ENCODE data around the gene SNX25.
"Not testable (repeated sequence)": the region's sequence is repeated elsewhere in the genome, so short reads cannot be mapped to it uniquely, and the experiment has no call there.

The SNX25 gene

DNA sequence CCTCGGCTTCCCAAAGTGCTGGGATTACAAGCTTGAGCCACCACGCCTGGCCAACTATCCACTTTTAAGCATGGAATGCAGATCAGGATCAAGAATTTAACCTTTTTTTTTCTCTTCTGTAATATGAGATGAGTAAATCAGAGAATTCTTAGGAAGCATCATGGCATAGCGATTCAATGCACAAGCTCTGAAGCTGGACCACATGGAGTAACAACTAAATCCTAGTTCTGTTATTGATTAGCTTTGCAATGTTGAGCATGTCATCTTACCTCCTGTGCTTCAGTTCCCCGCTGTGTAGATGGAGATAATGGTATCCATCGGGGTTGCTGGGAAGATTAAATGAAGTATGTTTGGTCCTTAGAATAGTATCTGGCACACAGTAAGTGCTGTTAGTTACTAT lies 1.9 kb upstream of the SNX25 start:
- ATAC-seq: no peak
- TF ChIP-seq CSDC2 (CRISPR knock-in tag; IDR thresholded peaks at IDR 0.05) (no peak), ESRRG (CRISPR knock-in tag; IDR thresholded peaks at IDR 0.05) (no peak)
- TF ChIP-seq, protein P1, sequence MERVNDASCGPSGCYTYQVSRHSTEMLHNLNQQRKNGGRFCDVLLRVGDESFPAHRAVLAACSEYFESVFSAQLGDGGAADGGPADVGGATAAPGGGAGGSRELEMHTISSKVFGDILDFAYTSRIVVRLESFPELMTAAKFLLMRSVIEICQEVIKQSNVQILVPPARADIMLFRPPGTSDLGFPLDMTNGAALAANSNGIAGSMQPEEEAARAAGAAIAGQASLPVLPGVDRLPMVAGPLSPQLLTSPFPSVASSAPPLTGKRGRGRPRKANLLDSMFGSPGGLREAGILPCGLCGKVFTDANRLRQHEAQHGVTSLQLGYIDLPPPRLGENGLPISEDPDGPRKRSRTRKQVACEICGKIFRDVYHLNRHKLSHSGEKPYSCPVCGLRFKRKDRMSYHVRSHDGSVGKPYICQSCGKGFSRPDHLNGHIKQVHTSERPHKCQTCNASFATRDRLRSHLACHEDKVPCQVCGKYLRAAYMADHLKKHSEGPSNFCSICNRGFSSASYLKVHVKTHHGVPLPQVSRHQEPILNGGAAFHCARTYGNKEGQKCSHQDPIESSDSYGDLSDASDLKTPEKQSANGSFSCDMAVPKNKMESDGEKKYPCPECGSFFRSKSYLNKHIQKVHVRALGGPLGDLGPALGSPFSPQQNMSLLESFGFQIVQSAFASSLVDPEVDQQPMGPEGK (CRISPR knock-in tag; IDR thresholded peaks at IDR 0.05; ENCODE audit: borderline replicate concordance): no peak

DNA sequence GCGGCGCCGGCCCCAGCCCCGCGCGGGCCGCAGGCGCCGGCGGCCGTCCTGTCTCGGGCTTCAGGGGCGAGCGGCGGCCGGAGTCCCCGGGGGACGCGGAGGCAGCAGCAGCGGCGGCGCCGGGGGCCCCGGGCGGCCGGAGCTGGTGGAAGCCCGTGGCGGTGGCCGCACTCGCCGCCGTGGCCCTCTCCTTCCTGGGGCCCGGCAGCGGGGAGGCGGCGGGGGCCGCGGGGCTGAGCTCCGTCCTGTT lies 379 bp downstream of the SNX25 start:
- not testable (repeated sequence) for ATAC-seq

- TF ChIP-seq CSDC2 (CRISPR knock-in tag; IDR thresholded peaks at IDR 0.05) (no peak), ZNF70 (CRISPR knock-in tag; IDR thresholded peaks at IDR 0.05) (0 out of 2 replicates have a peak, but pooled peaks have one; percentile 28)
- peak; percentile 63 for ATAC-seq
These were observed 944 bp downstream of the SNX25 start for GRCh38 chr4:185210102-185210981.

DNA sequence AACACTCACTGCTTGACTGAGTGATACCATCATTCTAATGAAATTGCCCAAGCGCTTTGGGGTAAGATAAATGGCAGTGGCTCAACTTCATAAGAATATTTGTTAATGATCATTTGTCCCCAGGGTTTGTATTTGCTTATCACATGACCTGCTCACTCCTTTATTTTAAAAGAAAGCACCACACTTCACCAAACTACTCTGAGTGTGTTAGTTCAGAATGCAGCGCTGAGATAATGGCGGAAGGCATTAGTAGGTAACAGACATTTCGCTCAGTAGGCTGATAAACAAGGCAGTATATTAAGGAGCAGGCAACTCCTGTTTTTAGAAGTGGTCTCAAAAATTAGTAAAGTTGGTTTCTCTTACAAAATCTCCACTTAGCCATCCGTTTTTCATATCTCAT lies 1.6 kb downstream of the SNX25 start:
- ATAC-seq: no peak
- TF ChIP-seq CSDC2 (CRISPR knock-in tag; IDR thresholded peaks at IDR 0.05): no peak
- no peak for TF ChIP-seq OSR1 (CRISPR knock-in tag; IDR thresholded peaks at IDR 0.05)
- TF ChIP-seq CSRNP3 (CRISPR knock-in tag; IDR thresholded peaks at IDR 0.05): no peak
- TF ChIP-seq, protein P2, sequence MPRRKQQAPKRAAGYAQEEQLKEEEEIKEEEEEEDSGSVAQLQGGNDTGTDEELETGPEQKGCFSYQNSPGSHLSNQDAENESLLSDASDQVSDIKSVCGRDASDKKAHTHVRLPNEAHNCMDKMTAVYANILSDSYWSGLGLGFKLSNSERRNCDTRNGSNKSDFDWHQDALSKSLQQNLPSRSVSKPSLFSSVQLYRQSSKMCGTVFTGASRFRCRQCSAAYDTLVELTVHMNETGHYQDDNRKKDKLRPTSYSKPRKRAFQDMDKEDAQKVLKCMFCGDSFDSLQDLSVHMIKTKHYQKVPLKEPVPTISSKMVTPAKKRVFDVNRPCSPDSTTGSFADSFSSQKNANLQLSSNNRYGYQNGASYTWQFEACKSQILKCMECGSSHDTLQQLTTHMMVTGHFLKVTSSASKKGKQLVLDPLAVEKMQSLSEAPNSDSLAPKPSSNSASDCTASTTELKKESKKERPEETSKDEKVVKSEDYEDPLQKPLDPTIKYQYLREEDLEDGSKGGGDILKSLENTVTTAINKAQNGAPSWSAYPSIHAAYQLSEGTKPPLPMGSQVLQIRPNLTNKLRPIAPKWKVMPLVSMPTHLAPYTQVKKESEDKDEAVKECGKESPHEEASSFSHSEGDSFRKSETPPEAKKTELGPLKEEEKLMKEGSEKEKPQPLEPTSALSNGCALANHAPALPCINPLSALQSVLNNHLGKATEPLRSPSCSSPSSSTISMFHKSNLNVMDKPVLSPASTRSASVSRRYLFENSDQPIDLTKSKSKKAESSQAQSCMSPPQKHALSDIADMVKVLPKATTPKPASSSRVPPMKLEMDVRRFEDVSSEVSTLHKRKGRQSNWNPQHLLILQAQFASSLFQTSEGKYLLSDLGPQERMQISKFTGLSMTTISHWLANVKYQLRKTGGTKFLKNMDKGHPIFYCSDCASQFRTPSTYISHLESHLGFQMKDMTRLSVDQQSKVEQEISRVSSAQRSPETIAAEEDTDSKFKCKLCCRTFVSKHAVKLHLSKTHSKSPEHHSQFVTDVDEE (CRISPR knock-in tag; IDR thresholded peaks at IDR 0.05): no peak
- TF ChIP-seq ZC3H10 (CRISPR knock-in tag; IDR thresholded peaks at IDR 0.05): no peak
- no peak for TF ChIP-seq ESRRG (CRISPR knock-in tag; IDR thresholded peaks at IDR 0.05)
- no peak for TF ChIP-seq GLIS3 (CRISPR knock-in tag; IDR thresholded peaks at IDR 0.05)
- TF ChIP-seq ISL1 (CRISPR knock-in tag; IDR thresholded peaks at IDR 0.05): no peak
- TF ChIP-seq, protein P1 (CRISPR knock-in tag; IDR thresholded peaks at IDR 0.05; ENCODE audit: borderline replicate concordance): no peak
- TF ChIP-seq ZNF70 (CRISPR knock-in tag; IDR thresholded peaks at IDR 0.05): no peak
- no peak for TF ChIP-seq ZFP30 (CRISPR knock-in tag; IDR thresholded peaks at IDR 0.05)
- no peak for TF ChIP-seq BACH2 (CRISPR knock-in tag; IDR thresholded peaks at IDR 0.05; ENCODE audit: borderline replicate concordance)
- no peak for TF ChIP-seq TOX (CRISPR knock-in tag; IDR thresholded peaks at IDR 0.05; ENCODE audit: borderline replicate concordance)
- no peak for TF ChIP-seq PPARA (CRISPR knock-in tag; IDR thresholded peaks at IDR 0.05; ENCODE audit: borderline replicate concordance)
- no peak for TF ChIP-seq ZNF565 (CRISPR knock-in tag; conservative IDR thresholded peaks at IDR 0.05; ENCODE audit: low read depth)

DNA sequence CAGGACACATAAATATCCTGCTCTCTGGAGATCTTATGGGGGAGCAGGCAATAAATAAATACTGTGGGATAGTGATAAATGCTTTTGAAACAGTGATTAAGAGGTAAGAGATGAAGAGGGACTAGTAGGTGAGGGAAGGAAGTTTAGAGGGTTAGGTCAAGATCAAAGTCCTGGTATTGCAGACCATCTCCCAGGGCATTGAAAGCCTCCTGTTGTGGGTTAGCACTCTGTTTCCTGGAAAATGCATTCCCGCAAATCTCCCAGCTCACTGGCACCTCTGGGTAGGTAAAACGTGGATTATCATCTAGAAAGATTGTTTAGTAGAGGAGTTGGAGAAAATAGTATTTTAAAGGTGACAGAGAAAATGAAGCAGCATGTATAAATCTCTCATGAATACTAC lies 2.2 kb downstream of the SNX25 start:
- ATAC-seq: no peak

GRCh38 chr4:185212581-185212980 lies 3.2 kb downstream of the SNX25 start:
- ATAC-seq: no peak

More for the DNA sequence above, 2.2 kb downstream of the SNX25 start:
- TF ChIP-seq CSDC2 (CRISPR knock-in tag; IDR thresholded peaks at IDR 0.05): no peak

More at GRCh38 chr4:185212581-185212980, 3.2 kb downstream of the SNX25 start:
- TF ChIP-seq CSDC2 (CRISPR knock-in tag; IDR thresholded peaks at IDR 0.05) (no peak), RARB (CRISPR knock-in tag; IDR thresholded peaks at IDR 0.05) (no peak), ZC3H10 (CRISPR knock-in tag; IDR thresholded peaks at IDR 0.05) (no peak), ZFP30 (CRISPR knock-in tag; IDR thresholded peaks at IDR 0.05) (no peak), POU6F1 (CRISPR knock-in tag; IDR thresholded peaks at IDR 0.05; ENCODE audit: borderline replicate concordance, low read depth) (no peak)
- TF ChIP-seq, protein P1 (CRISPR knock-in tag; IDR thresholded peaks at IDR 0.05; ENCODE audit: borderline replicate concordance): no peak
